HFFc6 (cell line): ENCODE results near the gene PALLD. TPM values are rescaled to one million over a fixed set of nuclear protein-coding genes. Genes with fewer than 3 reads are reported as not detected.

Source experiments
- DNase-seq: peaks from one replicate; pipeline ENCODE4 v3.0.0-alpha.2; 2018
- H3K27ac Mint-ChIP-seq: 2 replicates; pipeline ENCODE4 v1.8.0; 2020; ENCODE audit warnings: mild to moderate bottlenecking, mixed read lengths
- H3K27me3 Mint-ChIP-seq: 2 replicates; pipeline ENCODE4 v1.8.0; 2021; ENCODE audit warnings: mild to moderate bottlenecking, moderate library complexity, mixed read lengths; ENCODE audit not compliant: insufficient read depth
- H3K36me3 Mint-ChIP-seq: 2 replicates; pipeline ENCODE4 v1.8.0; 2021; ENCODE audit warnings: low read depth, mixed read lengths
- H3K4me1 Mint-ChIP-seq: 2 replicates; pipeline ENCODE4 v1.8.0; 2020; ENCODE audit warnings: low read depth, mixed read lengths
- H3K4me3 Mint-ChIP-seq: 2 replicates; pipeline ENCODE4 v1.8.0; 2020; ENCODE audit warnings: mild to moderate bottlenecking, moderate library complexity, mixed read lengths
- H3K9me3 Mint-ChIP-seq: 2 replicates; pipeline ENCODE4 v1.8.0; 2020; ENCODE audit warnings: mild to moderate bottlenecking, mixed read lengths
- CTCF ChIP-seq: fragments of 200-600 bp; sonication (generic); IDR thresholded peaks from 2 replicates; pipeline ENCODE4 v1.5.0; 2021; ENCODE audit warnings: antibody characterized with exemption, mild to moderate bottlenecking
- total RNA-seq, 6 experiments: library from RNA; stranded (reverse); fragmentation: NEBNext Ultra II Directional; extraction: Animal tissue kit (Norgen Biotek cat#: 25700); gene quantifications; 2 replicates in 1 of 6; 3 replicates in 5 of 6; pipeline ENCODE4 v1.2.3, GENCODE V29; 2021

PALLD gene
- total RNA-seq, 6 experiments from 2014 or later: 72.6 to 163 (median 149) TPM

DNA sequence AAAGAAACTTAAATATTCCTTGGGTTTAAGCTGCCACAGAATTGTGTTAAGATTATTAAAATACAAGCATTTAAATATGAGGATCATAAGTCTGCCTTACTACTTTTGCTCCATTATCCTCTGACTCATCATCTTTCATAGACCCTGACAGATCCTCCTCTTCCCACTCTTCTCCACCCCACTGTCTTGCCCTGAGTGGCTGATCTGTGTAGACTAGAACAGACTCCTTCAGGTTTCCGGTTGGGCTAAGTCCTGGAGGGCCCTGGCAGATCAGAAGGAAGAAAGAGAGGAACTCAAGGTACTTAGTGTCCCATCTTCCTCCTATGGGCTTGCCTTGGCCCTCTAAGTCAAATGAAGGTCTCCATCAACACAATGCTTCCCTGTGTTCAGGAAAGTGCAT, 30.7 kb downstream of the PALLD start:
- Mint-ChIP-seq H3K36me3 (0 out of 2 replicates have a peak, but pooled peaks cover 5% of the 10 kb centered on the region), H3K9me3 (no peaks in the 10 kb centered on the region), H3K4me1 (peaks cover 69% of the 10 kb centered on the region), H3K4me3 (no peak overlapping the region; the same call in 1 of the 2 replicates), H3K27me3 (no peaks in the 10 kb centered on the region), H3K27ac (peak overlapping the region; percentile 64)
- TF ChIP-seq CTCF: no peak
- no peak for DNase-seq

- H3K9me3 Mint-ChIP-seq: no peaks in the 10 kb centered on the region
- H3K36me3 Mint-ChIP-seq: 0 out of 2 replicates have a peak, but pooled peaks cover 5% of the 10 kb centered on the region
- H3K27me3 Mint-ChIP-seq: no peaks in the 10 kb centered on the region
- peak overlapping the region; percentile 58 for H3K4me3 Mint-ChIP-seq
- no peak for TF ChIP-seq CTCF
- peaks cover 62% of the 10 kb centered on the region for H3K4me1 Mint-ChIP-seq
- peak; percentile 52 for DNase-seq
- H3K27ac Mint-ChIP-seq: peak overlapping the region; percentile 64
These were observed 31.5 kb downstream of the PALLD start for GRCh38 chr4:168528131-168528949.

DNA sequence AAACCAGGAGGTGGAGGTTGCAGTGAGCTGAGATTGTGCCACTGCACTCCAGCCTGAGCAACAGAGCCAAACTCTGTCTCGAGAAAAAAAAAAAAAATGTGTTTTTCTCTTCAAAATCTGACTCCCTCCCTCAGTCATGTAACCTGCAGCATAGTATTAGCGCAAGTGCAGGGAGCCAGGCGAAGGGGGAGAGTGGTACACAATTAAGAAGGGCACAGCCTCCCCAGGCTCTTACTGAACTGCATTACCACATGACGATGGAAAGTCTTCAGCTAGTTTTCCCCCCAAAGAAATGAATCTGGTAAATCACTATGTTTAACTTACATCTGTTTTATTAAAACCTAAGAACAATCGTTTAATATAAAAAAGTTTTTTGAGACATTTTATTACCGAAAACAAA, 32.4 kb downstream of the PALLD start:
- H3K4me1 Mint-ChIP-seq: peaks cover 52% of the 10 kb centered on the region
- no peaks in the 10 kb centered on the region for H3K9me3 Mint-ChIP-seq
- H3K27ac Mint-ChIP-seq: no peak overlapping the region
- H3K4me3 Mint-ChIP-seq: no peak overlapping the region
- 0 out of 2 replicates have a peak, but pooled peaks cover 5% of the 10 kb centered on the region for H3K36me3 Mint-ChIP-seq
- H3K27me3 Mint-ChIP-seq: no peaks in the 10 kb centered on the region
- no peak for DNase-seq
- TF ChIP-seq CTCF: no peak

GRCh38 chr4:168531305-168531704, 34.5 kb downstream of the PALLD start:
- H3K27me3 Mint-ChIP-seq: no peaks in the 10 kb centered on the region; the same call in 1 of the 2 replicates
- no peak for DNase-seq
- H3K4me1 Mint-ChIP-seq: peaks cover 47% of the 10 kb centered on the region
- H3K4me3 Mint-ChIP-seq: no peak overlapping the region
- no peaks in the 10 kb centered on the region for H3K36me3 Mint-ChIP-seq
- H3K9me3 Mint-ChIP-seq: no peaks in the 10 kb centered on the region
- no peak for TF ChIP-seq CTCF
- no peak overlapping the region for H3K27ac Mint-ChIP-seq

- H3K36me3 Mint-ChIP-seq: no peaks in the 10 kb centered on the region
- DNase-seq: no peak
- H3K27me3 Mint-ChIP-seq: no peaks in the 10 kb centered on the region; the same call in 1 of the 2 replicates
- H3K4me3 Mint-ChIP-seq: no peak overlapping the region
- H3K27ac Mint-ChIP-seq: no peak overlapping the region
- TF ChIP-seq CTCF: no peak
- no peaks in the 10 kb centered on the region for H3K9me3 Mint-ChIP-seq
- H3K4me1 Mint-ChIP-seq: peaks cover 35% of the 10 kb centered on the region
These were observed 37.7 kb downstream of the PALLD start for GRCh38 chr4:168534535-168534934.
